BJ (cell line): ENCODE data around the gene RPL15. TPM values are rescaled to one million over a fixed set of nuclear protein-coding genes. Genes with fewer than 3 reads are reported as not detected.

Experiments
- CTCF ChIA-PET: fragments of 350-600 bp; formaldehyde crosslinking; extraction: SDS; loops from one replicate; lab custom pipeline; 2021; ENCODE audit warnings: antibody characterized with exemption, inconsistent platforms; lab: Yijun Ruan, JAX
- POLR2A ChIA-PET: fragments of 300-600 bp; sonication (Branson Sonifier 250); formaldehyde crosslinking; extraction: SDS; loops from one replicate; lab custom pipeline; 2021; ENCODE audit warnings: antibody characterized with exemption; lab: Charles Lee
- DNase-seq: peaks from one replicate; pipeline ENCODE4 v3.0.0-alpha.2; 2011; ENCODE audit warnings: low read depth
- H3K27me3 ChIP-seq: 2 replicates; pipeline ENCODE4 v1.6.0; 2011; ENCODE audit warnings: low read length; ENCODE audit not compliant: control insufficient read depth, insufficient read depth
- H3K36me3 ChIP-seq: 2 replicates; pipeline ENCODE4 v1.5.1; 2011; ENCODE audit warnings: low read length; ENCODE audit not compliant: control insufficient read depth, insufficient read depth
- H3K4me3 ChIP-seq: 2 replicates; pipeline ENCODE4 v1.5.1; 2011; ENCODE audit warnings: low read depth, mild to moderate bottlenecking, control low read depth, low read length
- polyA plus RNA-seq: library from polyadenylated mRNA; depleted of rRNA; stranded (reverse); fragments of >200 nt; gene quantifications from 2 replicates; pipeline ENCODE4 v1.2.3, GENCODE V29; 2011
- TF ChIP-seq, protein P1 (sequence below): IDR thresholded peaks from 2 replicates; pipeline ENCODE4 v1.5.1; 2011; ENCODE audit warnings: low read depth, mild to moderate bottlenecking, control low read depth, inconsistent platforms, low read length, moderate library complexity; ENCODE audit not compliant: insufficient read depth

Gene RPL15
- polyA plus RNA-seq, 1 experiment = 5,733 TPM

DNA sequence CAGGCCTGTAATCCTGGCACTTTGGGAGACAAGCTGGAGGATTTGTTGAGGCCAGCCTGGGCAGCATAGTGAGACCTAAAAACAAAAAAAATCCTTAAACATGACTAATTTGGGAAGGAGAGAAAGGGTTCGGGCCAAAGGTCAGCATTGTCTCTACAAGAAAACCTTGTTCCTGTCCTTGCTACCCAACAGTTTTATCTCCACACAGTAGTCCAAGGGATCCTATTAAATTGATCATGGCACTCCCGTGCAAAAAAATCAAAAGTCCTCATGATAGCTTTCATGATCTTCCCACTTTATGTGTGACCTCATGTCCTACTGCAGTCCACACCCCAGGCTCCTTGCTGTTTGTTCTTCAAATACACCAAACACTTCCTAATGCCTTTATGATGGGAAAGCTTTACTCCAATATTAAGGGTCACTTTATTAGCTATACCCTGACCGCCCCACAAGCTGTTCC lies 4.2 kb downstream of the RPL15 start:
- H3K36me3 ChIP-seq = peaks cover 10% of the 10 kb centered on the region
- no peak overlapping the region for H3K4me3 ChIP-seq
- TF ChIP-seq, protein P1, sequence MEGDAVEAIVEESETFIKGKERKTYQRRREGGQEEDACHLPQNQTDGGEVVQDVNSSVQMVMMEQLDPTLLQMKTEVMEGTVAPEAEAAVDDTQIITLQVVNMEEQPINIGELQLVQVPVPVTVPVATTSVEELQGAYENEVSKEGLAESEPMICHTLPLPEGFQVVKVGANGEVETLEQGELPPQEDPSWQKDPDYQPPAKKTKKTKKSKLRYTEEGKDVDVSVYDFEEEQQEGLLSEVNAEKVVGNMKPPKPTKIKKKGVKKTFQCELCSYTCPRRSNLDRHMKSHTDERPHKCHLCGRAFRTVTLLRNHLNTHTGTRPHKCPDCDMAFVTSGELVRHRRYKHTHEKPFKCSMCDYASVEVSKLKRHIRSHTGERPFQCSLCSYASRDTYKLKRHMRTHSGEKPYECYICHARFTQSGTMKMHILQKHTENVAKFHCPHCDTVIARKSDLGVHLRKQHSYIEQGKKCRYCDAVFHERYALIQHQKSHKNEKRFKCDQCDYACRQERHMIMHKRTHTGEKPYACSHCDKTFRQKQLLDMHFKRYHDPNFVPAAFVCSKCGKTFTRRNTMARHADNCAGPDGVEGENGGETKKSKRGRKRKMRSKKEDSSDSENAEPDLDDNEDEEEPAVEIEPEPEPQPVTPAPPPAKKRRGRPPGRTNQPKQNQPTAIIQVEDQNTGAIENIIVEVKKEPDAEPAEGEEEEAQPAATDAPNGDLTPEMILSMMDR = no peak
- no peaks in the 10 kb centered on the region for H3K27me3 ChIP-seq
- no peak for DNase-seq
- CTCF ChIA-PET = no interaction called here
- POLR2A ChIA-PET = no interaction called here

DNA sequence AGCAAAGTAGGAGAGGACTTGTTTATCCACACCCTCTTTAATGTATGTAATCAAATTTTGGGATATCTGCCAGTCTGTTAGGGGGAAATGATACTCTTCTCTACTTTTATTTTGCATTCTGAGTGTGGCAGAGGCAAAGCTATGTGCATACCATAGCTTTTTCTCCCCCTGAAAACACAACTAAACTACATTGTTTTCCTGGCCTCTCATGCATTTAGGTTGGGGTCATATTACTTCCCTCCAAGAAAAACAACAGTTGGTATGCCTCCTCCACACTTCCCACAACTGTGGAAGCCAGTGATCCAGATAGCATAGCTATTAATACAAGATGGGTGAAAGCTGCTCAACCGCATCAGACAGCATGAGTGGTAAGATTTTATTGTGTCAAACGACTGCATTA lies 6.9 kb downstream of the RPL15 start:
- POLR2A ChIA-PET = no interaction called here
- Histone ChIP-seq H3K4me3 (no peak overlapping the region), H3K36me3 (peaks cover 5% of the 10 kb centered on the region; the same call in 1 of the 2 replicates), H3K27me3 (no peaks in the 10 kb centered on the region)
- TF ChIP-seq, protein P1 = no peak
- CTCF ChIA-PET = interaction anchor here (0.8 to 1.4 kb wide), 2 partner anchors 12 to 20 kb away, joined by 3 to 5 read pairs; no protein-coding TSS in a partner anchor
- no peak for DNase-seq

- ChIA-PET POLR2A (no interaction called here), CTCF (interaction anchor here (0.7 kb wide), 1 partner anchor 18 kb away, joined by 3 read pairs; no protein-coding TSS in a partner anchor)
- Histone ChIP-seq H3K4me3 (no peak overlapping the region), H3K36me3 (no peaks in the 10 kb centered on the region), H3K27me3 (no peaks in the 10 kb centered on the region)
- TF ChIP-seq, protein P1 = no peak
- DNase-seq = no peak
Observed at GRCh38 chr3:23926246-23926645, 9.3 kb downstream of the RPL15 start.

DNA sequence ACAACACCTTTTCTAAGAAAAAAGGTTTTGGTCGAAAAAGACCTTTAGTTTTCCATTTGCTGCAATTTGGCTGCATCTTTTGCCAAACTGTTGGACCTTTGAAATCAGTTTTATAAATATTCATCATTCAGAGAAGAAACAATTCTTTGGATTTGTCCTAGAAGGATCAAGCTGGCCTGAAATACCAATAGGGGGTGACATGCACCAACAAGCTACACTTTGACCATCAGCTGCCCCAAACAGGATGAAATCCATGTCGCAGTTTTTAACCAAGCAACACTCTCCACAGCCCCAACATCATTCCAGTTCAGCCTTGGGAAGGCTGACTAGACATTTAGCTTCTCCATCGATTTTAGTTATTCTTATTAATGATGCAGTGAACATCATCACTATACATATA lies 9.8 kb downstream of the RPL15 start:
- CTCF ChIA-PET = no interaction called here
- TF ChIP-seq, protein P1 = 0 out of 2 replicates have a peak, but pooled peaks have one; percentile 11
- H3K36me3 ChIP-seq = no peaks in the 10 kb centered on the region
- POLR2A ChIA-PET = no interaction called here
- H3K4me3 ChIP-seq = no peak overlapping the region
- H3K27me3 ChIP-seq = no peaks in the 10 kb centered on the region
- no peak for DNase-seq

- no peaks in the 10 kb centered on the region for H3K27me3 ChIP-seq
- TF ChIP-seq, protein P1 = no peak
- H3K4me3 ChIP-seq = no peak overlapping the region
- ChIA-PET POLR2A (no interaction called here), CTCF (no interaction called here)
- no peak for DNase-seq
- H3K36me3 ChIP-seq = no peaks in the 10 kb centered on the region
Observed at GRCh38 chr3:23928524-23928923, 11.6 kb downstream of the RPL15 start.
